Ammon's horn (tissue), 1 donor: ENCODE results near the gene PRKAG2.

Experiments
- DNase-seq: peaks from one replicate; pipeline ENCODE4 v3.0.0-alpha.2; 2016; ENCODE audit warnings: low spot score

PRKAG2 gene

GRCh38 chr7:151866028-151866427 lies 10.9 kb downstream of the PRKAG2 start:
- DNase-seq, result no peak

GRCh38 chr7:151865070-151865670 lies 11.7 kb downstream of the PRKAG2 start:
- DNase-seq, result no peak

- no peak for DNase-seq
Measured at GRCh38 chr7:151864561-151864960, 12.4 kb downstream of the PRKAG2 start.

GRCh38 chr7:151864081-151864480 lies 12.8 kb downstream of the PRKAG2 start:
- no peak for DNase-seq

GRCh38 chr7:151863386-151864079 lies 13.4 kb downstream of the PRKAG2 start:
- DNase-seq, result no peak

- no peak for DNase-seq
Measured at GRCh38 chr7:151862606-151863381, 14.1 kb downstream of the PRKAG2 start.

- no peak for DNase-seq
Measured at GRCh38 chr7:151861881-151862280, 15.0 kb downstream of the PRKAG2 start.

- DNase-seq, result no peak
Measured at GRCh38 chr7:151860771-151861170, 16.1 kb downstream of the PRKAG2 start.

GRCh38 chr7:151859948-151860685 lies 16.8 kb downstream of the PRKAG2 start:
- DNase-seq, result no peak

GRCh38 chr7:151859111-151859947 lies 17.6 kb downstream of the PRKAG2 start:
- no peak for DNase-seq

GRCh38 chr7:151858456-151858855 lies 18.5 kb downstream of the PRKAG2 start:
- no peak for DNase-seq

GRCh38 chr7:151857866-151858450 lies 19.0 kb downstream of the PRKAG2 start:
- DNase-seq, result no peak

GRCh38 chr7:151857412-151857811 lies 19.5 kb downstream of the PRKAG2 start:
- peak; percentile 59 for DNase-seq

- no peak for DNase-seq
Measured at GRCh38 chr7:151856516-151856915, 20.4 kb downstream of the PRKAG2 start.

GRCh38 chr7:151856098-151856497 lies 20.8 kb downstream of the PRKAG2 start:
- no peak for DNase-seq

GRCh38 chr7:151854720-151855071 lies 22.2 kb downstream of the PRKAG2 start:
- no peak for DNase-seq

GRCh38 chr7:151853896-151854719 lies 22.8 kb downstream of the PRKAG2 start:
- peak; percentile 57 for DNase-seq

GRCh38 chr7:151852486-151853396 lies 24.2 kb downstream of the PRKAG2 start:
- no peak for DNase-seq

GRCh38 chr7:151851782-151852181 lies 25.1 kb downstream of the PRKAG2 start:
- no peak for DNase-seq
